ENCODE measurements around the gene PLOD3. TPM values are rescaled to one million over a fixed set of nuclear protein-coding genes. Genes with fewer than 3 reads are reported as not detected.
"Not testable (repeated sequence)": the region's sequence is repeated elsewhere in the genome, so short reads cannot be mapped to it uniquely, and the experiment has no call there.

The PLOD3 gene, protein sequence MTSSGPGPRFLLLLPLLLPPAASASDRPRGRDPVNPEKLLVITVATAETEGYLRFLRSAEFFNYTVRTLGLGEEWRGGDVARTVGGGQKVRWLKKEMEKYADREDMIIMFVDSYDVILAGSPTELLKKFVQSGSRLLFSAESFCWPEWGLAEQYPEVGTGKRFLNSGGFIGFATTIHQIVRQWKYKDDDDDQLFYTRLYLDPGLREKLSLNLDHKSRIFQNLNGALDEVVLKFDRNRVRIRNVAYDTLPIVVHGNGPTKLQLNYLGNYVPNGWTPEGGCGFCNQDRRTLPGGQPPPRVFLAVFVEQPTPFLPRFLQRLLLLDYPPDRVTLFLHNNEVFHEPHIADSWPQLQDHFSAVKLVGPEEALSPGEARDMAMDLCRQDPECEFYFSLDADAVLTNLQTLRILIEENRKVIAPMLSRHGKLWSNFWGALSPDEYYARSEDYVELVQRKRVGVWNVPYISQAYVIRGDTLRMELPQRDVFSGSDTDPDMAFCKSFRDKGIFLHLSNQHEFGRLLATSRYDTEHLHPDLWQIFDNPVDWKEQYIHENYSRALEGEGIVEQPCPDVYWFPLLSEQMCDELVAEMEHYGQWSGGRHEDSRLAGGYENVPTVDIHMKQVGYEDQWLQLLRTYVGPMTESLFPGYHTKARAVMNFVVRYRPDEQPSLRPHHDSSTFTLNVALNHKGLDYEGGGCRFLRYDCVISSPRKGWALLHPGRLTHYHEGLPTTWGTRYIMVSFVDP
- total RNA-seq (100 to 1,000 TPM in 1 of 2 donors, 10 to 100 TPM in 1; 38.9 to 104 TPM), polyA plus RNA-seq (10 to 100 TPM; 51.2 to 65.2 TPM)
- long read RNA-seq, donor 1, transcript PLOD3-201 (19 exons, 2,920 nt), result major isoform, 7 of 166 reads
- long read RNA-seq, donor 1, partial matches to known transcripts, result 90 of 166 reads
- long read RNA-seq, donor 1, other reads (novel, unspliced or antisense), result 68 of 166 reads
- long read RNA-seq, donor 2, partial matches to known transcripts, result 60 of 112 reads
- long read RNA-seq, donor 2, other reads (novel, unspliced or antisense), result 51 of 112 reads
- long read RNA-seq, donor 3, partial matches to known transcripts, result 0 of 3 reads
- long read RNA-seq, donor 3, other reads (novel, unspliced or antisense), result 0 of 3 reads
- long read RNA-seq, donor 4, partial matches to known transcripts, result 0 of 2 reads
- long read RNA-seq, donor 4, other reads (novel, unspliced or antisense), result 0 of 2 reads
- long read RNA-seq, donor 5, partial matches to known transcripts, result 0 of 4 reads
- long read RNA-seq, donor 5, other reads (novel, unspliced or antisense), result 0 of 4 reads

GRCh38 chr7:101217388-101218235, at the start of gene PLOD3, which contains the start of gene ZNHIT1:
TSS of gene PLOD3 (minus strand) at chr7:101217581. CDS start at chr7:101217274, 307 bp downstream.
TSS of gene ZNHIT1 (plus strand) at chr7:101218165. CDS start at chr7:101218196, 31 bp downstream.
- peaks cover 0 to 23% (median 10%) of the 10 kb centered on the region in 4 donors for H3K36me3 ChIP-seq (ENCODE audit: control insufficient read depth in 4 of 4, insufficient read depth in 4 of 4, low read length in 4 of 4)
- peak within 1 kb of the TSS; percentile 78 for H3K4me3 ChIP-seq
- TF ChIP-seq CTCF (IDR thresholded peaks at IDR 0.05; ENCODE audit: control extremely low read depth, extremely low read depth), result no peak
- H3K27me3 ChIP-seq (ENCODE audit: control insufficient read depth in 3 of 3, insufficient read depth in 3 of 3, low read length in 2 of 3), result no peaks in the 10 kb centered on the region
- H3K9ac ChIP-seq (ENCODE audit: insufficient read depth in 1 of 2, low read length in 2 of 2), result peak within 1 kb of the TSS; percentile 50 to 69
- no peaks in the 10 kb centered on the region for H3K9me3 ChIP-seq (ENCODE audit: control insufficient read depth in 4 of 4, insufficient read depth in 3 of 4, low read length in 3 of 4)
- 1% methylated on average over 48 to 57 of the region's 57 CpGs for WGBS, 2 donors
- peak; percentile 97 to 100 (median 99) for DNase-seq
- ATAC-seq (ENCODE audit: insufficient read depth, low FRiP score), result peak; percentile 91
- H3K27ac ChIP-seq (ENCODE audit: low read depth in 1 of 2, low read length in 1 of 2), result peak within 1 kb of the TSS; percentile 90 to 96
- peaks cover 0 to 18% (median 7%) of the 10 kb centered on the region in 5 donors for H3K4me1 ChIP-seq (ENCODE audit: control insufficient read depth in 5 of 5, insufficient read depth in 5 of 5, low read length in 5 of 5)

DNA sequence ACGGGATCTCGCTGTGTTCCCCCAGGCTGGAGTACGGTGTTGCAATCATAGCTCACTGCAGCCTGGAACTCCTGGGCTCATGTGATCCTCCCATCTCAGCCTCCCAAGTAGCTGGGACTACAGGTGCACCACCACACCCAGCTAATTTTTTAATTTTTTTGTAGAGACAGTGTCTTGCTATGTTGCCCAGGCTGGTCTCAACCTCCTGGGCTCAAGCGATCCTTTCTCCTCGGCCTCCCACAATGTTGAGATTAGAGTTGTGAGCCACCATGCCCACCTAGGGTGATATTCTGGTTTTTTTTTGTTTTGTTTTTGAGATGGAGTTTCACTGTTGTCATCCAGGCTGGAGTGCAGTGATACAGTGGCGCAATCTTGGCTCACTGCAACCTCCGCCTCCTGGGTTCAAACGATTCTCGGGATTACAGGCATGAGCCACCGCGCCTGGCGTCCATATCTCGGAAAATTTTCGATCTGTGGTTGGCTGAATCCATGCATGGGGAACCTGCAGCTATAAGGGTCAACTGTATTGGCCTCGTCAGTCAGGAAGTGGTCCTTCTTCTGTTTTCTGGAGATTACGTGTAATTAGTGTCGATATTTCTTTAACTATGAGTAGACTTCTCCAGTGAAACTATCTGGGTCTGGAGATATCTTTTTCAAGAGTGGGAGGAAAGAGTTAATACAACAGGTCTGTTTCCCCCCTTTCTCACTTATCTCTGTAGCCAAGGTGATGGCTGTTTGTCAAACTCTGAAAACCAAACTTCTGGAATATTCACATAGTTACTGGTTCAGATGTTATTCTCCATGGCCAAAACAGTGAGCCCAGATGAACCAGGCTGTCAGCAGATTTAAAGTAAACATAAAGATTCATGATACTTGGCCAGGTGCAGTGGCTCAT, 48.5 kb upstream of the PLOD3 start:
- Histone ChIP-seq H3K4me3 (no peak overlapping the region), H3K36me3 (ENCODE audit: control insufficient read depth in 4 of 4, insufficient read depth in 4 of 4, low read length in 4 of 4) (no peaks in the 10 kb centered on the region), H3K4me1 (ENCODE audit: control insufficient read depth in 5 of 5, insufficient read depth in 5 of 5, low read length in 5 of 5) (no peaks in the 10 kb centered on the region), H3K9ac (ENCODE audit: insufficient read depth in 1 of 2, low read length in 2 of 2) (no peak overlapping the region), H3K27me3 (ENCODE audit: control insufficient read depth in 3 of 3, insufficient read depth in 3 of 3, low read length in 2 of 3) (no peaks in the 10 kb centered on the region), H3K27ac (ENCODE audit: low read depth in 1 of 2, low read length in 1 of 2) (no peak overlapping the region), H3K9me3 (ENCODE audit: control insufficient read depth in 4 of 4, insufficient read depth in 3 of 4, low read length in 3 of 4) (no peaks in the 10 kb centered on the region)
- TF ChIP-seq CTCF (IDR thresholded peaks at IDR 0.05; ENCODE audit: control extremely low read depth, extremely low read depth), result no peak
- WGBS, 2 donors, result 65 to 69% methylated on average over 17 of the region's 17 CpGs
- no peak for DNase-seq
- no peak for ATAC-seq (ENCODE audit: insufficient read depth, low FRiP score)

- not testable (repeated sequence) for DNase-seq
- WGBS, 2 donors, result 50 to 71% methylated on average over 6 of the region's 6 CpGs
Measured at GRCh38 chr7:101264102-101264706, 46.8 kb upstream of the PLOD3 start.

More at GRCh38 chr7:101264102-101264706, 46.8 kb upstream of the PLOD3 start:
- not testable (repeated sequence) for ATAC-seq (ENCODE audit: insufficient read depth, low FRiP score); H3K36me3 ChIP-seq (ENCODE audit: control insufficient read depth in 4 of 4, insufficient read depth in 4 of 4, low read length in 4 of 4); H3K4me1 ChIP-seq (ENCODE audit: control insufficient read depth in 5 of 5, insufficient read depth in 5 of 5, low read length in 5 of 5); H3K27me3 ChIP-seq (ENCODE audit: control insufficient read depth in 3 of 3, insufficient read depth in 3 of 3, low read length in 2 of 3); H3K9ac ChIP-seq (ENCODE audit: insufficient read depth in 1 of 2, low read length in 2 of 2); H3K9me3 ChIP-seq (ENCODE audit: control insufficient read depth in 4 of 4, insufficient read depth in 3 of 4, low read length in 3 of 4); H3K27ac ChIP-seq (ENCODE audit: low read depth in 1 of 2, low read length in 1 of 2); H3K4me3 ChIP-seq

Data from lung (tissue), 16 donors.